Right hindlimb (tissue), 1 donor: Measurements from ENCODE around the gene PEX11G.

Experiments used
- DNase-seq: peaks from one replicate; pipeline ENCODE4 v3.0.0-alpha.2; 2018

PEX11G gene

GRCh38 chr19:7521551-7522071 is 32.8 kb upstream of the PEX11G start:
- DNase-seq = no peak

GRCh38 chr19:7520131-7521051 is 31.6 kb upstream of the PEX11G start:
- DNase-seq = no peak

- no peak for DNase-seq
These were observed 30.7 kb upstream of the PEX11G start for GRCh38 chr19:7519361-7520130.

DNA sequence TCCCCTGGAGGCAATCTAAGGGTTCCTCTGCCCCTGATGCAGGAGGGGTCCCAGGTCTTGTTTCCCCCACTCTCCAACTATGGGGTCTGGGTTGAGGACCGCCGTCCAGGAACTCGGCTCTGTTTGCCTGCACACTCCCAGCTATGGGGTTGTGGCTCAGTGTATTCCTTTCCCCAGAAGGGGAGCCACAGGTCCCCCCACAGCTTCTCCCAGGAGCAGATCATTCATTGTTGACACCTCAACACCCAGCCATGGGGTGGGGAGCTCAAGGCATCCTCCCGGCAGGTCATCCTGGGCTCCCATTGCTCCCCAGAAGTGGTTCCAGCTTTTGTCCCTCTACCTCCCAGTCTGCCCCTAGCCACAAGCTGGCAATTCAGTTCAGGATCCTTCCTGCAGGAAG is 28.0 kb upstream of the PEX11G start:
- DNase-seq = no peak

DNA sequence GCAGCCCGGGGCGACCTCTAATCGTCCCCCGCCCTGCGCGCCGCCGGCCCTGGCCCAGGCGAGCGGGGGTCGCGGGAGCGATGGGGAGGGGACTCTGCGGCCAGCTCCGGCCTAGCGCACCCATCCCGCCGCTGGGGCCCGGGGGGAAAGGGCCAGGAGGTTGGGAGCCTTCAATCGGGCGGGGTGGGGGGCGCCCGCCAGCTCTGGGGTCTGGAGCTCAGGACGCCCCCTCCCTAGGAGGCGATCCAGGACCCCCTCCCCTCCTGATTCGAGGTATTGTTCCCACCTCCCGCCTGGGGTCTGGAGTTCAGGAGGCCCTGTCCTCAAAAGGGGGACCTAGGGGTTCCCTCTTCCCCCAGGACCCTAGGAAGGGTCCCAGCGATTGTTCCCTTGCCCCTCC is 27.5 kb upstream of the PEX11G start:
- DNase-seq = no peak

DNA sequence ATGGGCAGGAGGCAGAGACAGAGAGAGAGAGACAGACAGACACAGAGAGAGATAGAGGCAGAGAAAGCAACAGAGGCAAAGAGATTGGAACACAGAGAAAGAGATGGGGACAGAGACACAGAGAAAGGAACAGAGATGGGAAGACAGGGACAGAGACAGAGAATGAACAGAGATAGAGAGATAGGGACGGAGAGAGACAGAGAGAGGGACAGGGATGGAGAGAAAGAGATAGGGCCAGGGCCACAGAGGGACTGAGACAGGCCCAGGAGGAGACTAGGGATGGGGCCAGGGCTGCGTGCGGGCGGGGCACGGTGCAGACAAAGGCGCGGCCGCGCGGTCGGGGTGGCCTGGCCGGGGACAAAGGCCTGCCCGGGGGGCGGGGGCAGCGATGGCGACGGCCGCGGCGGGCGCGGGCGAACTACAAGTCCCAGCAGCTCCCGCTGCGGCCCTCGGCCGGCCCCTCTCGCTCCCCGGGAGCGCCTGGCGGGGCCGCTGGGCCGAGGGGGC is 26.9 kb upstream of the PEX11G start, which contains the start of gene ZNF358:
TSS of gene ZNF358 (plus strand) at position 459 of the 507 bp plus-strand sequence. CDS start 3,140 bp downstream, outside the sequence.
- peak; percentile 85 for DNase-seq

DNA sequence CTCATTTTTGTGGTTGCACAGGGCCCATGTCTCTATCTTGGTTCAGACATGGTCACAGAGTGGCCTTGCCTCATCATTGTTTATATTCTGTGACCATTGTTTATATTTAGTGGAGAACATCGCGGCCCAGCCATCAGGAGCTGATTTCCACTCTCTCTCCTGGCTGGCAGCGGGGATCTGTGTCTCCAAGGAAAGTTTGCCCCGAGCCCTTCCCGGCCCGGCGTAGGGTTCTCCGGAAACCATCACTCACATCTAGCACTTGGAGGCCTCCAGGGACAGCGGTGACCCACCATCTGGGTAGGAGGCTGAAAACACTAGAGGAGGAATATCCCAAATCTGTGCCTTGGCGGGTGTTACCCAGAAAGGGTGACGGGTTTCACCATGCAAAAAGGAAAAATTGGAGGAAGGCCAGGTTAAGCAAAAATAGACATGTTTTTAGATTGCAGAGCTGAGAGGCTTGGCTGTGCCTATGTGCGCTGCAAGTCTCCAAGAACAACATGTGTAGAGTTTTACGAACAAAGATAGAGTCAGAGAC is 26.3 kb upstream of the PEX11G start:
- no peak for DNase-seq

GRCh38 chr19:7513809-7514642 is 25.2 kb upstream of the PEX11G start:
- DNase-seq = no peak

- DNase-seq = no peak
These were observed 23.6 kb upstream of the PEX11G start for GRCh38 chr19:7512400-7512851.

DNA sequence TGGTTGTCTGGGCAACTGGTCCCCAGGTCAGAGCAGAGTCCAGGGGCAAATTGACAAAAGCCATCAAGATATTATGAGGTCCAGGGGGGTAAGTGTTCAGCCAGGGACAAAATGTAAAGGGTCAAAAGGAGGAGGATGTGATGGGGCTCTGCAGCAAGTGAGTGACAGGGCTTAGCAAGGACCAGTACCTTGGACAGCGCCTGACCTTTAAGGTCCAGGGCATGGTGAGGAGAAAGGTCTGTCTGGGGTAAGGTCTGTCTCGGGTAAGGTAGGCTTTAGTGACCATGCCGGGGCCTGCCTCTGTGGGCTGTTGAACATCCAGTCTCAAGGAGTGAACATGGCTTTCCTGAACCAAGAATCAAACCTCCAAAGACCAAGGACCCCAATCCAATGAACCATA is 20.8 kb upstream of the PEX11G start:
- DNase-seq = no peak

DNA sequence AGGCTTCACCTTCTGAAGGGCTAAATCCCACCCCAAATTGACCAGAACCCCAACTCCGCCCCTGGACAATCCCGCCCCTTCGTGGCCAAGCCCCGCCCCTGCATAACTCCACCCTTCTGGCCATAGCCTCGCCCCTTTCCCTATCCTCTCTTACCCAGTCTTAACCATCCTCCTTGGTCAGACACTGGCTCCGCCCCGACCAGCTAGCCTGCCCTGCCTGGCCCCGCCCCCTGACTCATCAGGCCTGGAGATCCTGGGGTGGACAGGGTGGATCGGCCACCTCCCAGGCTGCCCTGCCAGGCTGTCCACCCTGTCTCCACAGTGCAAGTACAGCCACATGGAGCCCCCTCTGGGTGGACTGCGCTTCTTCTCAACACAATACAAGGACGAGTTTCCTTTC is 19.0 kb upstream of the PEX11G start:
- peak; percentile 57 for DNase-seq

DNA sequence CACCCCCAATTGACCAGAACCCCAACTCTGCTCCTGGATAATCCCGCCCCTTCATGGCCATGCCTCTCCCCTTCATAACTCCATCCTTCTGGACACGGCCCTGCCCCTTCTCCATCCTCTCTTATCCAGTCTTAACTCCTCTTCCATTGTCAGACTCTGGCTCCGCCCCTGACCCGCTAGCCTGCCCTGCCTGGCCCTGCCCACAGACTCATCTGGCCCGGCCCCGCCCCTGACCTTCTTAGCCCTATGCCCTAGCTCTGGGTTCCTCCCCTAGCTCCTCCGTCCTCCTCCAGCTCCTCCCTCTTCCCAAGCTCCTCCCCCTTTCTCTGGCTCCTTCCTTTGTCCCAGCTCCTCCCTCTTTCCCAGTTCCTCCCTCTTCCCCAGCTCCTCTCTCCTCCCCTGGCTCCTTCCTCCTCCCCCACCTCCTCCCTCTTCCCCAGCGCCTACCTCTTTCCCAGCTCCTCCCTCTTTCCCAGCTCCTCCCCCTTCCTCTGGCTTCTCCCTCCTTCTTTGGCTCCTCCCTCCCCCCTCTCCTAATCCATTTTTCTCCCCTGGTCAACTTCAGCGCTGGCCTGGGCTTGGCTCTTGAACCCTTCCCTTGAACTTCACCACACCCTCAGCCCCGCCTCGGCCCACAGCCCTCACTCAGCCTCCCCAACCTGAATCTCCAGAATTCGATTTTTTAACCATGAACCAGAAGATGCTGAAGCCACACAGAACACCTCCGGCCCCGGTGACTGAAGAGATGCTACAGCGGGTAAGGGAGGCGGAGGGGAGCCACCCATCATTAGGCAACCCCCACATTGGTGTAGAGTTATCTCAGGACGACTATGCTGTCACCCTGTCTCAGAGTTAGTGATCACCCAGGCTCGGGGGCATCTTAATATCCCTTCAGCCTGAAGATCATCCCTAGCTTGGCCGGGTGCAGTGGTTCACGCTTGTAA is 17.8 kb upstream of the PEX11G start:
- DNase-seq = no peak

GRCh38 chr19:7505682-7506384 is 17.0 kb upstream of the PEX11G start:
- DNase-seq = no peak

DNA sequence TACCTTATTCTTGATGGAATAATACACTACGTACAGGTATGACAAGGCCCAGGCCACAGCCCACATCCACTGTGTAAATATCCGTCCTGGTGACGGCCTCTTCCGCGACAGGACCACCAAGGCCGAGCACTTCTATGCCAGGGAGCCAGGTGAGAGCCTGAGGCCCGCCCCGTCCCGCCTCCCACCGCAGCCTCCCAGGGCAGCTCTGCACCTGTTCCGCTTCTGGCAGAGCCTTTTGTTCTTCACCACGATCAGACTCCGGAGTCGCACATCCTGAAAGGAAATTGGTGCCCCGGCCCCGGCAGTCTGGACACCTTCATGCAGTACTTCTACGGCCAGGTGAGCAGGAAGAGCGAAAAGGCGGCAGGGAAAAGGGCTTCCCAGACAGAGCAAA is 16.4 kb upstream of the PEX11G start:
- no peak for DNase-seq

DNA sequence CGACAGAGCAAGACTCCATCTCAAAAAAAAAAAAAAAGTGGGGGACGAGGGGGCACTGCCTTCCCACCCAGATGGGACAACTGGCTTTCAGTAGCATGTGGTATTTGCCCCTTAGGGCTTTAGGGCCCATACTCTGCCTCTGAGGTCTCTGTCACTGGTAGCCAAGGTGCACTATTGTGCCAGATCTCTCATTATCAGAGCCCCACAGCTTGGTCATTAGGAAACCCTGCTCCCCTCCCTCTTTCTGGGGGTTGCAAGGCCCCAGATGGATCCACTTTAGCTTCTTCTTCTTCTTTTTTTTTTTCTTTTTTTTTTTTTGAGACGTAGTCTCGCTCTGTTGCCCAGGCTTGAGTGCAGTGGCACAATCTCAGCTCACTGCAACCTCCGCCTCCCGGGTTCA is 15.8 kb upstream of the PEX11G start:
- DNase-seq = no peak

DNA sequence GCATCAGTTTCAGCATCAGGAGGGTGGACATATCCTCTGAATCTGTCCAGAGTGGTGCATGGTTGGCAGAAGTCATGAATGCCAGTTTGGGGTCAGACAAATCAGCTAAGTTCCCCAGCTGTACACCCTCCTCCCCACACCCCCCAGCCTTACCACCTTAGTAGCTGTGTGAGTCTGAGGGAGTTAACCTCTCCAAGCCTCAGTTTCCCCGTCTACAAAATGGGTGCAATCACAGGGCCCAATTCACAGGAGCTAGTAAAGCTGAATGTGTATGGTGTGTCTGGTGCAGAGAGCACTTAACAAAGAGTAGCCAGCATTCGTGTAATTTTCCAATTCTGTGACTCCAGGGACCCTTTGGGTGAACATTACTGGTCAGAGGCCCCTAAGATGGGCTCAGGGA is 13.7 kb upstream of the PEX11G start:
- no peak for DNase-seq

DNA sequence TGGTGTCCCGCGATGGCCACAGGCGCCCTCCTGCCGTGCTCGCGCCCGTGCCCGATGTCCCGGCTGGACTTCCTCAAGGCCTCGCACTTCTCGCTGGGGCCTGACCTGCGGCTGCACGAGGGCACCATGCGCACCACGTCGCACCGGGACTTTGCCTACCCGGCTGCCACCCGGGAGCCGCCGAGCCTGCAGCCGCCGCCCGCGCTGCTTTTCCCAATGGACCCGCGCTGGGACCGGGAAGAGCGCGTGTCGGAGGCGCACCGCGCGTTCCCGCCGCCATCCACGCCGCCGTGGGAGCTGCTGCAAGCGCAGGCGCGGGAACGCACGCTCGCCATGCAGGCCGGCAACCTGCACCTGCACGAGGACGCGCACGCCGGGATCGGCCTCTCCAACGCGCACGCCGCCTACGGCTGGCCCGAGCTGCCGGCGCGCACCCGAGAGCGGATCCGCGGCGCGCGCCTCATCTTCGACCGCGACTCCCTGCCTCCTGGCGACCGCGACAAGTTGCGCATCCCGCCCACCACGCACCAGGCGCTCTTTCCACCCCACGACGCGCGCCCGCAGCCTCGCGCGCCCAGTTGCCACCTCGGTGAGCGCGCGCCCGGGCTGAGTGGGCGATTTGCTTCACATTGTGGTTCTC is 12.1 kb upstream of the PEX11G start:
- peak; percentile 70 for DNase-seq

- no peak for DNase-seq
These were observed 8.5 kb upstream of the PEX11G start for GRCh38 chr19:7497292-7497691.

- DNase-seq = no peak
These were observed 5.7 kb upstream of the PEX11G start for GRCh38 chr19:7494416-7495098.
